ENCODE results near the gene CXCR4. TPM values are rescaled to one million over a fixed set of nuclear protein-coding genes. Genes with fewer than 3 reads are reported as not detected.

The CXCR4 gene
- total RNA-seq, 1 donor from 2014 or later = 2.0 TPM

GRCh38 chr2:136133176-136133575 lies 15.2 kb upstream of the CXCR4 start:
- intact Hi-C loops (cut with DNase I) = no loop called here
- no peak for ATAC-seq (ENCODE audit: poor library complexity)
- no peak for DNase-seq

GRCh38 chr2:136132825-136133155 lies 14.8 kb upstream of the CXCR4 start:
- intact Hi-C loops (cut with DNase I) = no loop called here
- ATAC-seq (ENCODE audit: poor library complexity) = no peak
- DNase-seq = no peak

- intact Hi-C loops (cut with DNase I) = no loop called here
- ATAC-seq (ENCODE audit: poor library complexity) = peak; percentile 24
Observed at GRCh38 chr2:136131961-136132824, 14.2 kb upstream of the CXCR4 start.

GRCh38 chr2:136131484-136131960 lies 13.6 kb upstream of the CXCR4 start:
- DNase-seq (no peak), ATAC-seq (ENCODE audit: poor library complexity) (no peak)
- intact Hi-C loops (cut with DNase I) = no loop called here

More at GRCh38 chr2:136131961-136132824, 14.2 kb upstream of the CXCR4 start:
- no peak for DNase-seq

GRCh38 chr2:136130511-136130910 lies 12.6 kb upstream of the CXCR4 start:
- DNase-seq = no peak
- intact Hi-C loops (cut with DNase I) = no loop called here
- ATAC-seq (ENCODE audit: poor library complexity) = no peak

GRCh38 chr2:136130045-136130444 lies 12.1 kb upstream of the CXCR4 start:
- intact Hi-C loops (cut with DNase I) = no loop called here
- ATAC-seq (ENCODE audit: poor library complexity) (no peak), DNase-seq (no peak)

GRCh38 chr2:136129601-136130000 lies 11.7 kb upstream of the CXCR4 start:
- ATAC-seq (ENCODE audit: poor library complexity) = no peak
- no peak for DNase-seq
- intact Hi-C loops (cut with DNase I) = no loop called here

- DNase-seq (no peak), ATAC-seq (ENCODE audit: poor library complexity) (no peak)
- intact Hi-C loops (cut with DNase I) = no loop called here
Observed at GRCh38 chr2:136128905-136129304, 11.0 kb upstream of the CXCR4 start.

- DNase-seq = no peak
- no peak for ATAC-seq (ENCODE audit: poor library complexity)
- intact Hi-C loops (cut with DNase I) = no loop called here
Observed at GRCh38 chr2:136128366-136128765, 10.4 kb upstream of the CXCR4 start.

GRCh38 chr2:136127356-136127755 lies 9.4 kb upstream of the CXCR4 start:
- DNase-seq = no peak
- intact Hi-C loops (cut with DNase I) = no loop called here
- no peak for ATAC-seq (ENCODE audit: poor library complexity)

- DNase-seq (no peak), ATAC-seq (ENCODE audit: poor library complexity) (no peak)
- intact Hi-C loops (cut with DNase I) = no loop called here
Observed at GRCh38 chr2:136126421-136126926, 8.5 kb upstream of the CXCR4 start.

- DNase-seq = no peak
- intact Hi-C loops (cut with DNase I) = no loop called here
- no peak for ATAC-seq (ENCODE audit: poor library complexity)
Observed at GRCh38 chr2:136126021-136126420, 8.1 kb upstream of the CXCR4 start.

- ATAC-seq (ENCODE audit: poor library complexity) = no peak
- intact Hi-C loops (cut with DNase I) = no loop called here
Observed at GRCh38 chr2:136125236-136125635, 7.3 kb upstream of the CXCR4 start.

GRCh38 chr2:136124805-136125204 lies 6.9 kb upstream of the CXCR4 start:
- DNase-seq (no peak), ATAC-seq (ENCODE audit: poor library complexity) (no peak)
- intact Hi-C loops (cut with DNase I) = no loop called here

More at GRCh38 chr2:136125236-136125635, 7.3 kb upstream of the CXCR4 start:
- no peak for DNase-seq

GRCh38 chr2:136122661-136123060 lies 4.7 kb upstream of the CXCR4 start:
- no peak for ATAC-seq (ENCODE audit: poor library complexity)
- DNase-seq = no peak
- intact Hi-C loops (cut with DNase I) = no loop called here

- ATAC-seq (ENCODE audit: poor library complexity) (no peak), DNase-seq (no peak)
- intact Hi-C loops (cut with DNase I) = no loop called here
Observed at GRCh38 chr2:136121204-136121910, 3.4 kb upstream of the CXCR4 start.

- DNase-seq = no peak
- no peak for ATAC-seq (ENCODE audit: poor library complexity)
- intact Hi-C loops (cut with DNase I) = loop anchor here (10.0 kb wide), 2 partner anchors 95 to 255 kb away; no protein-coding TSS in a partner anchor
Observed at GRCh38 chr2:136119717-136120675, 2.0 kb upstream of the CXCR4 start.

- ATAC-seq (ENCODE audit: poor library complexity) = peak; percentile 65
- DNase-seq = peak; percentile 76
- intact Hi-C loops (cut with DNase I) = loop anchor here (10.0 kb wide), 2 partner anchors 94 to 256 kb away; no protein-coding TSS in a partner anchor
Observed at GRCh38 chr2:136118819-136119716, 1.1 kb upstream of the CXCR4 start.
